GM23338 (cell line): ENCODE results near the gene NRP2. TPM values are rescaled to one million over a fixed set of nuclear protein-coding genes. Genes with fewer than 3 reads are reported as not detected.

Experiments used
- ATAC-seq: fragments of 200-7000 bp; cut with Tn5 transposase; 3 replicates; pipeline ENCODE4 v1.9.1; 2020
- DNase-seq: peaks from one replicate; pipeline ENCODE4 v3.0.0-alpha.2; 2015; ENCODE audit warnings: low spot score
- H2AFZ ChIP-seq: fragments of 200-600 bp; sonication (generic); 2 replicates; pipeline ENCODE4 v1.8.0; 2016; ENCODE audit warnings: antibody characterized with exemption, mild to moderate bottlenecking, moderate library complexity
- H3F3A ChIP-seq: fragments of 200-600 bp; sonication (generic); replicated peaks from 2 replicates; pipeline ENCODE4 v1.8.0; 2017; ENCODE audit warnings: antibody characterized with exemption, mixed run types, low read depth
- H3K27ac ChIP-seq: fragments of 200-600 bp; sonication (generic); 2 replicates; pipeline ENCODE4 v1.6.1; 2016; ENCODE audit warnings: low read depth
- H3K27me3 ChIP-seq: fragments of 200-600 bp; sonication (generic); 2 replicates; pipeline ENCODE4 v1.8.0; 2016; ENCODE audit warnings: mild to moderate bottlenecking, mixed run types, moderate library complexity; ENCODE audit not compliant: insufficient read depth
- H3K36me3 ChIP-seq: fragments of 200-600 bp; sonication (generic); 2 replicates; pipeline ENCODE4 v1.8.0; 2016; ENCODE audit warnings: mild to moderate bottlenecking; ENCODE audit not compliant: insufficient read depth
- H3K4me1 ChIP-seq: fragments of 200-600 bp; sonication (generic); 2 replicates; pipeline ENCODE4 v1.8.0; 2016; ENCODE audit warnings: mild to moderate bottlenecking, moderate library complexity; ENCODE audit not compliant: insufficient read depth
- H3K4me2 ChIP-seq: fragments of 200-600 bp; sonication (generic); 2 replicates; pipeline ENCODE4 v1.7.1; 2017; ENCODE audit warnings: mixed run types
- H3K4me3 ChIP-seq: fragments of 200-600 bp; sonication (generic); 2 replicates; pipeline ENCODE4 v1.6.1; 2016; ENCODE audit warnings: mixed run types
- H3K79me2 ChIP-seq: fragments of 200-600 bp; sonication (generic); replicated peaks from 2 replicates; pipeline ENCODE4 v1.8.0; 2017; ENCODE audit warnings: mild to moderate bottlenecking; ENCODE audit not compliant: insufficient read depth
- H3K9me2 ChIP-seq: fragments of 200-600 bp; sonication (generic); 2 replicates; pipeline ENCODE4 v1.8.0; 2017; ENCODE audit not compliant: insufficient read depth
- H4K20me1 ChIP-seq: fragments of 200-600 bp; sonication (generic); replicated peaks from 2 replicates; pipeline ENCODE4 v1.8.0; 2017; ENCODE audit warnings: mild to moderate bottlenecking; ENCODE audit not compliant: insufficient read depth
- H3K27ac Mint-ChIP-seq: 2 replicates; pipeline ENCODE4 v1.8.0; 2020; ENCODE audit warnings: inconsistent platforms, mild to moderate bottlenecking, moderate library complexity, mixed read lengths
- H3K27me3 Mint-ChIP-seq: 3 replicates; pipeline ENCODE4 v1.8.0; 2022; ENCODE audit warnings: low read depth, mild to moderate bottlenecking, moderate library complexity, mixed read lengths, inconsistent platforms; ENCODE audit not compliant: insufficient read depth, poor library complexity
- H3K36me3 Mint-ChIP-seq: 3 replicates; pipeline ENCODE4 v1.8.0; 2021; ENCODE audit warnings: low read depth, mild to moderate bottlenecking, inconsistent platforms, moderate library complexity, mixed read lengths
- H3K4me1 Mint-ChIP-seq: 3 replicates; pipeline ENCODE4 v1.8.0; 2020; ENCODE audit warnings: mild to moderate bottlenecking, inconsistent platforms, mixed read lengths
- H3K4me3 Mint-ChIP-seq: 3 replicates; pipeline ENCODE4 v1.8.0; 2021; ENCODE audit warnings: moderate library complexity, mild to moderate bottlenecking, inconsistent platforms, mixed read lengths
- H3K9me3 Mint-ChIP-seq: 3 replicates; pipeline ENCODE4 v1.8.0; 2020; ENCODE audit warnings: moderate library complexity, mild to moderate bottlenecking, inconsistent platforms, mixed read lengths
- CTCF ChIP-seq, 2 experiments: fragments of 200-600 bp in 1 of 2; sonication (generic) in 1 of 2; conservative IDR thresholded peaks; 2 replicates each; pipeline versions ENCODE4 v1.5.1 to v1.6.1; 2016 to 2017; ENCODE audit warnings: antibody characterized with exemption in 2 of 2, low read depth in 2 of 2, mild to moderate bottlenecking in 2 of 2, moderate library complexity in 1 of 2
- EZH2 ChIP-seq: fragments of 200-600 bp; sonication (generic); IDR thresholded peaks from one replicate; pipeline ENCODE4 v1.8.0; 2017; ENCODE audit warnings: antibody characterized with exemption, mild to moderate bottlenecking, low read depth; ENCODE audit not compliant: unreplicated experiment
- EZH2phosphoT487 ChIP-seq: fragments of 200-600 bp; sonication (generic); IDR thresholded peaks from one replicate; pipeline ENCODE4 v1.8.1; 2018; ENCODE audit warnings: antibody characterized with exemption; ENCODE audit not compliant: unreplicated experiment
- JUNB ChIP-seq: IDR thresholded peaks from one replicate; pipeline ENCODE4 v1.6.1; 2016; ENCODE audit warnings: antibody characterized with exemption; ENCODE audit not compliant: unreplicated experiment
- POLR2AphosphoS5 ChIP-seq: IDR thresholded peaks from 2 replicates; pipeline ENCODE4 v1.6.1; 2016; ENCODE audit warnings: antibody characterized with exemption, low read depth
- STAT1 ChIP-seq: IDR thresholded peaks from one replicate; pipeline ENCODE4 v1.6.1; 2016; ENCODE audit warnings: antibody characterized with exemption; ENCODE audit not compliant: unreplicated experiment
- ZNF114 ChIP-seq: fragments of 250-450 bp; sonication (Bioruptor Pico); IDR thresholded peaks from 2 replicates; pipeline ENCODE4 v1.5.0; 2020; ENCODE audit warnings: mild to moderate bottlenecking, moderate library complexity
- polyA plus RNA-seq: library from polyadenylated mRNA; unstranded; fragments of >200 nt; fragmentation: Nextera tagmentation; extraction: Ambion mirVana; gene quantifications from 2 replicates; pipeline ENCODE4 v1.2.1, GENCODE V29; 2016
- total RNA-seq: library from RNA; depleted of rRNA; stranded (reverse); fragments of >200 nt; shearing (Covaris generic); gene quantifications from 2 replicates; pipeline ENCODE4 v1.2.3, GENCODE V29; 2014
- TF ChIP-seq, protein P1 (sequence below): IDR thresholded peaks from one replicate; pipeline ENCODE4 v1.6.1; 2018; ENCODE audit warnings: antibody characterized with exemption; ENCODE audit not compliant: unreplicated experiment
- TF ChIP-seq, protein P2 (sequence below): IDR thresholded peaks from 2 replicates; pipeline ENCODE4 v1.6.1; 2016; ENCODE audit warnings: antibody characterized with exemption

Gene NRP2
- total and polyA plus RNA-seq, 2 experiments from 2014 or later: 18.4 to 22.0 TPM

GRCh38 chr2:205805136-205805535, 122.8 kb downstream of the NRP2 start:
- H3K9me3 Mint-ChIP-seq: no peaks in the 10 kb centered on the region; the same call in 2 of the 3 replicates
- H3K4me1 ChIP-seq: no peaks in the 10 kb centered on the region
- H3K27me3 Mint-ChIP-seq: peaks cover 7% of the 10 kb centered on the region
- DNase-seq (no peak), ATAC-seq (no peak)
- H3K9me2 ChIP-seq: no peaks in the 10 kb centered on the region
- H3K27me3 ChIP-seq: no peaks in the 10 kb centered on the region
- no peaks in the 10 kb centered on the region for H3K79me2 ChIP-seq
- no peak overlapping the region for H3K4me3 Mint-ChIP-seq
- no peak overlapping the region for H2AFZ ChIP-seq
- H4K20me1 ChIP-seq: no peaks in the 10 kb centered on the region
- H3K27ac ChIP-seq: no peak overlapping the region
- no peaks in the 10 kb centered on the region for H3K36me3 Mint-ChIP-seq
- no peaks in the 10 kb centered on the region for H3K36me3 ChIP-seq
- no peak overlapping the region for H3K27ac Mint-ChIP-seq
- H3F3A ChIP-seq: no peaks in the 10 kb centered on the region
- TF ChIP-seq JUNB (no peak), EZH2phosphoT487 (no peak), POLR2AphosphoS5 (no peak), CTCF (conservative IDR thresholded peaks at IDR 0.05; ENCODE audit: low read depth in 2 of 2) (no peak)
- TF ChIP-seq, protein P1, sequence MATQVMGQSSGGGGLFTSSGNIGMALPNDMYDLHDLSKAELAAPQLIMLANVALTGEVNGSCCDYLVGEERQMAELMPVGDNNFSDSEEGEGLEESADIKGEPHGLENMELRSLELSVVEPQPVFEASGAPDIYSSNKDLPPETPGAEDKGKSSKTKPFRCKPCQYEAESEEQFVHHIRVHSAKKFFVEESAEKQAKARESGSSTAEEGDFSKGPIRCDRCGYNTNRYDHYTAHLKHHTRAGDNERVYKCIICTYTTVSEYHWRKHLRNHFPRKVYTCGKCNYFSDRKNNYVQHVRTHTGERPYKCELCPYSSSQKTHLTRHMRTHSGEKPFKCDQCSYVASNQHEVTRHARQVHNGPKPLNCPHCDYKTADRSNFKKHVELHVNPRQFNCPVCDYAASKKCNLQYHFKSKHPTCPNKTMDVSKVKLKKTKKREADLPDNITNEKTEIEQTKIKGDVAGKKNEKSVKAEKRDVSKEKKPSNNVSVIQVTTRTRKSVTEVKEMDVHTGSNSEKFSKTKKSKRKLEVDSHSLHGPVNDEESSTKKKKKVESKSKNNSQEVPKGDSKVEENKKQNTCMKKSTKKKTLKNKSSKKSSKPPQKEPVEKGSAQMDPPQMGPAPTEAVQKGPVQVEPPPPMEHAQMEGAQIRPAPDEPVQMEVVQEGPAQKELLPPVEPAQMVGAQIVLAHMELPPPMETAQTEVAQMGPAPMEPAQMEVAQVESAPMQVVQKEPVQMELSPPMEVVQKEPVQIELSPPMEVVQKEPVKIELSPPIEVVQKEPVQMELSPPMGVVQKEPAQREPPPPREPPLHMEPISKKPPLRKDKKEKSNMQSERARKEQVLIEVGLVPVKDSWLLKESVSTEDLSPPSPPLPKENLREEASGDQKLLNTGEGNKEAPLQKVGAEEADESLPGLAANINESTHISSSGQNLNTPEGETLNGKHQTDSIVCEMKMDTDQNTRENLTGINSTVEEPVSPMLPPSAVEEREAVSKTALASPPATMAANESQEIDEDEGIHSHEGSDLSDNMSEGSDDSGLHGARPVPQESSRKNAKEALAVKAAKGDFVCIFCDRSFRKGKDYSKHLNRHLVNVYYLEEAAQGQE: no peak
- no peak overlapping the region for H3K4me3 ChIP-seq
- no peak overlapping the region for H3K4me2 ChIP-seq
- peaks cover 9% of the 10 kb centered on the region for H3K4me1 Mint-ChIP-seq

DNA sequence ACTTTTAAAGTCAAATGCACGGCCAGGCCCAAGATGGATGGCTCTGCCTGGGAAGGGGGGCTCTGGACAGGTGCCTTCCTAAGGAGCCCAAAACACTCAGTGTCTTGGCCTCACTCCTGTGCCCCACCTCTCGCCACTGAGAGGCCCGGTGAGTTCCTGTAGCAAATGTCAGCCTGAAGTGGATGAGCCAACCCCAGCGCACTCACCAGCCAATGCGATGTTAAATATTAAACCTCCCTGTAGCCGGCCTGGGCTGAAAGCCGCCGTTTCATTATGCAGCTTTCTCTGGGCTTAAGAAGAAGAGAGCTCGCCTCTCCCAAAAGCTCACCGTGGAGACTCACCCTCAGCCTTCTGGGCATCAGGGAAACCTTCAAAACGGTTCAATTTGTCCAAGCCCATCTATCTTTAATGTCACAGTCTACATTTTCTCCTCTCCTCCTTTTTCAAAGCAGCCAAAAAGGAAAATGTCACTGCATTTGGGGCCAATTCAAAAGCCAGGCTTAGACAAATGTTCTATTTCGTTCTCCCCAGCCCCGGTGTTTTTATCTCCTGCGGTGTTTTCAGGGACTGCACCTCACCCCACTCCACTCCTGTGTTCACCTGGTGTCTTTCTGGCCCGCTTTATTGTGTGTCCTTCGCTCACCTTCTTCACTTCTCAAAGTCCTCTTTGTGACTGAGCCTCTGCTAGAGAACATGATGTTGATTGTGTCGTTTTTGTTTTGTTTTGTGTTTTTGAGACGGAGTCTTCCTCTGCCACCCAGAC, 124.0 kb downstream of the NRP2 start:
- H3K27me3 ChIP-seq: no peaks in the 10 kb centered on the region
- H3K4me2 ChIP-seq: no peak overlapping the region
- H3K27ac ChIP-seq: no peak overlapping the region
- H2AFZ ChIP-seq: peak overlapping the region; percentile 74
- Mint-ChIP-seq H3K27ac (no peak overlapping the region), H3K36me3 (no peaks in the 10 kb centered on the region), H3K4me1 (peaks cover 9% of the 10 kb centered on the region), H3K27me3 (peaks cover 7% of the 10 kb centered on the region), H3K9me3 (no peaks in the 10 kb centered on the region), H3K4me3 (no peak overlapping the region)
- no peaks in the 10 kb centered on the region for H3K4me1 ChIP-seq
- ATAC-seq (peak; percentile 45; the same call in 2 of the 3 replicates), DNase-seq (no peak)
- no peaks in the 10 kb centered on the region for H4K20me1 ChIP-seq
- no peaks in the 10 kb centered on the region; the same call in 1 of the 2 replicates for H3K9me2 ChIP-seq
- no peak overlapping the region for H3K4me3 ChIP-seq
- H3F3A ChIP-seq: no peaks in the 10 kb centered on the region
- TF ChIP-seq EZH2phosphoT487: no peak
- TF ChIP-seq, protein P2, sequence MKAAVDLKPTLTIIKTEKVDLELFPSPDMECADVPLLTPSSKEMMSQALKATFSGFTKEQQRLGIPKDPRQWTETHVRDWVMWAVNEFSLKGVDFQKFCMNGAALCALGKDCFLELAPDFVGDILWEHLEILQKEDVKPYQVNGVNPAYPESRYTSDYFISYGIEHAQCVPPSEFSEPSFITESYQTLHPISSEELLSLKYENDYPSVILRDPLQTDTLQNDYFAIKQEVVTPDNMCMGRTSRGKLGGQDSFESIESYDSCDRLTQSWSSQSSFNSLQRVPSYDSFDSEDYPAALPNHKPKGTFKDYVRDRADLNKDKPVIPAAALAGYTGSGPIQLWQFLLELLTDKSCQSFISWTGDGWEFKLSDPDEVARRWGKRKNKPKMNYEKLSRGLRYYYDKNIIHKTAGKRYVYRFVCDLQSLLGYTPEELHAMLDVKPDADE: no peak
- TF ChIP-seq EZH2: no peak
- no peak for TF ChIP-seq POLR2AphosphoS5
- TF ChIP-seq, protein P1: no peak
- no peak for TF ChIP-seq STAT1
- no peak for TF ChIP-seq ZNF114 (CRISPR knock-in tag)
- H3K79me2 ChIP-seq: no peaks in the 10 kb centered on the region
- no peaks in the 10 kb centered on the region for H3K36me3 ChIP-seq
